Psoas muscle (tissue), 8 donors: ENCODE measurements around the gene SPDYC. TPM values are rescaled to one million over a fixed set of nuclear protein-coding genes. Genes with fewer than 3 reads are reported as not detected.

Experiments
- ATAC-seq, 4 donors: fragments of 200-7000 bp; cut with Tn5 transposase; one replicate each; pipeline ENCODE4 v1.9.1; 2020; ENCODE audit warnings: moderate library complexity in 3 of 4, mild to moderate bottlenecking in 2 of 4
- DNase-seq, 2 donors: peaks; one replicate each; pipeline ENCODE4 v3.0.0-alpha.2; 2020
- H3K27ac ChIP-seq: fragments of 200-600 bp; one replicate; pipeline ENCODE4 v1.8.0; 2022
- H3K27me3 ChIP-seq, 3 donors: fragments of 200-600 bp in 1 of 3; one replicate each; pipeline versions ENCODE4 v1.6.1 to v1.8.0; 2013 to 2022; ENCODE audit warnings: low read length in 2 of 3, mild to moderate bottlenecking in 2 of 3, moderate library complexity in 1 of 3; ENCODE audit not compliant: insufficient read depth in 3 of 3
- H3K36me3 ChIP-seq, 2 donors: fragments of 200-600 bp in 1 of 2; one replicate each; pipeline versions ENCODE4 v1.6.1 to v1.8.0; 2013 to 2022; ENCODE audit warnings: low read depth in 1 of 2, mild to moderate bottlenecking in 1 of 2, moderate library complexity in 1 of 2; ENCODE audit not compliant: insufficient read depth in 1 of 2
- H3K4me1 ChIP-seq: fragments of 200-600 bp; one replicate; pipeline ENCODE4 v1.8.0; 2022
- H3K4me3 ChIP-seq: fragments of 200-600 bp; one replicate; pipeline ENCODE4 v1.8.0; 2022; ENCODE audit warnings: mild to moderate bottlenecking
- H3K9me3 ChIP-seq: fragments of 200-600 bp; one replicate; pipeline ENCODE4 v1.8.0; 2022
- WGBS, 3 donors: extraction: QIAGEN DNeasy Blood & Tissue Kit; methylation state at CpG; one replicate each; pipeline versions ENCODE4 v1.1.6 to v1.1.7; 2013; 5-methylcytosine and 5-hydroxymethylcytosine counted together
- intact Hi-C, 2 donors: fragments of 100-400 bp; cut with DNase I; formaldehyde crosslinking; loops; one replicate each; pipeline versions ENCODE4 v1.11.0 to v1.14.2; 2022
- polyA plus RNA-seq, 3 donors: library from polyadenylated mRNA; stranded (reverse); fragments of 200-250 nt; gene quantifications; one replicate each; pipeline ENCODE4 v1.2.3, GENCODE V29; 2013
- total RNA-seq, 4 donors: library from RNA; stranded (reverse); fragmentation: NEBNext Ultra II Directional in 2 of 4; extraction: Animal tissue kit (Norgen Biotek cat#: 25700) in 2 of 4; gene quantifications; one replicate each; pipeline versions ENCODE4 v1.2.1 to v1.2.4, GENCODE V29; 2021 to 2023
- TF ChIP-seq, protein P1 (sequence below): fragments of 200-600 bp; IDR thresholded peaks from one replicate; pipeline ENCODE4 v1.8.0; 2022; ENCODE audit warnings: antibody characterized with exemption
- donor health status: healthy with polysubstance abuse.
- donor health status: DM: no; HTN: no; CAD: no; lungs with moderate emphysema.
- donor health status: Bipolar disorder and iron deficiency.
- donor health status: healthy.
- donor health status: DM: yes; HTN: yes; CAD: no.
- donor health status: DM: no; HTN: no; CAD: no.
- donor health status: DM: no; HTN: no; CAD: no.
- donor health status: DM: yes; HTN: yes; CAD: no.

Gene SPDYC
- total and polyA plus RNA-seq, 7 donors: not detected

DNA sequence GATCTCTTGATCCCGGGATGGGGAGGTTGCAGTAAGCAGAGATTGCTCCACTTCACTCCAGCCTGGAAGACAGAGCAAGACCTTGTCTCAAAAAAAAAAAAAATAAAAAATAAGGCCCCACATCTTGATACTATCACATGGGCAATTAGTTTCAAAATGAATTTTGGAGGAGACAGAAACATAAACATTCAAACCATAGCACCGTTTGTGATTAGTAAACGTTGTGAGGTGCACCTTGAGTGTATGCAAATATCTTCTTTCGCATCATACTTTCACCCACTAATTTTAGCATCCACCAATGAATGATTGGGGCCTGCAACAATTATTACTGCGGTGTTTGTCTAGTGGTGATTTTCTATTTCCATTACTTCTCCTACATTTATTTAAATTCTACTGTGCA is 11.0 kb upstream of the SPDYC start:
- no peak overlapping the region for H3K27ac ChIP-seq
- no peak for ATAC-seq
- H3K4me3 ChIP-seq: no peak overlapping the region
- H3K27me3 ChIP-seq: no peaks in the 10 kb centered on the region
- no peaks in the 10 kb centered on the region for H3K9me3 ChIP-seq
- WGBS, 3 donors: 75 to 84% (median 75%) methylated on average over 5 of the region's 5 CpGs
- DNase-seq: no peak
- no peaks in the 10 kb centered on the region for H3K36me3 ChIP-seq
- TF ChIP-seq, protein P1, sequence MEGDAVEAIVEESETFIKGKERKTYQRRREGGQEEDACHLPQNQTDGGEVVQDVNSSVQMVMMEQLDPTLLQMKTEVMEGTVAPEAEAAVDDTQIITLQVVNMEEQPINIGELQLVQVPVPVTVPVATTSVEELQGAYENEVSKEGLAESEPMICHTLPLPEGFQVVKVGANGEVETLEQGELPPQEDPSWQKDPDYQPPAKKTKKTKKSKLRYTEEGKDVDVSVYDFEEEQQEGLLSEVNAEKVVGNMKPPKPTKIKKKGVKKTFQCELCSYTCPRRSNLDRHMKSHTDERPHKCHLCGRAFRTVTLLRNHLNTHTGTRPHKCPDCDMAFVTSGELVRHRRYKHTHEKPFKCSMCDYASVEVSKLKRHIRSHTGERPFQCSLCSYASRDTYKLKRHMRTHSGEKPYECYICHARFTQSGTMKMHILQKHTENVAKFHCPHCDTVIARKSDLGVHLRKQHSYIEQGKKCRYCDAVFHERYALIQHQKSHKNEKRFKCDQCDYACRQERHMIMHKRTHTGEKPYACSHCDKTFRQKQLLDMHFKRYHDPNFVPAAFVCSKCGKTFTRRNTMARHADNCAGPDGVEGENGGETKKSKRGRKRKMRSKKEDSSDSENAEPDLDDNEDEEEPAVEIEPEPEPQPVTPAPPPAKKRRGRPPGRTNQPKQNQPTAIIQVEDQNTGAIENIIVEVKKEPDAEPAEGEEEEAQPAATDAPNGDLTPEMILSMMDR: no peak
- intact Hi-C loops: no loop called here
- H3K4me1 ChIP-seq: no peaks in the 10 kb centered on the region

- TF ChIP-seq, protein P1: no peak
- H3K36me3 ChIP-seq: no peaks in the 10 kb centered on the region
- H3K4me1 ChIP-seq: no peaks in the 10 kb centered on the region
- DNase-seq: no peak
- H3K4me3 ChIP-seq: no peak overlapping the region
- no peak for ATAC-seq
- no peak overlapping the region for H3K27ac ChIP-seq
- H3K9me3 ChIP-seq: no peaks in the 10 kb centered on the region
- H3K27me3 ChIP-seq: no peaks in the 10 kb centered on the region
- intact Hi-C loops: no loop called here
- 71 to 79% (median 71%) methylated on average over 3 of the region's 3 CpGs for WGBS, 3 donors
Observed at GRCh38 chr11:65160643-65161042, 9.4 kb upstream of the SPDYC start.

DNA sequence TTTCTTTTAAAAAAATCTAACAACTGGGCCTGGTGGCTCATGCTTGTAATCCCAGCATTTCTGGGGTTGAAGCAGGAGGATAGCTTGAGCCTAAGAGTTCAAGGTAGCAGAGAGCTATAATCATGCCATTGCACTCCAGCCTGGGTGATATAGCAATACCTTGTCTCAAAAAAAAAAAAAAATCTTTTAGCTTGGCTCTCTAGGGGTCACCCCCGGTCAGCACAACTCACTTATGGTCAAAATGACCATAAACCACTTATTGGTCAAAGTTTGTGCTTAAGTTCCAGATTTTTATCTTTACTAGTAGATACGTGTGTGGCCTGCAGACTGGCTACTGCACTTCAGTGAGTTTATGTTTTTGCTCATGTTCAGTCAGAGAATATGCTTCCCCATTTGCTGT is 6.3 kb upstream of the SPDYC start:
- TF ChIP-seq, protein P1: no peak
- H3K27me3 ChIP-seq: no peaks in the 10 kb centered on the region
- 77 to 80% (median 79%) methylated on average over 2 of the region's 2 CpGs for WGBS, 3 donors
- no peaks in the 10 kb centered on the region for H3K9me3 ChIP-seq
- DNase-seq: no peak
- H3K4me3 ChIP-seq: no peak overlapping the region
- H3K36me3 ChIP-seq: no peaks in the 10 kb centered on the region
- no peak overlapping the region for H3K27ac ChIP-seq
- no peak for ATAC-seq
- H3K4me1 ChIP-seq: no peaks in the 10 kb centered on the region
- intact Hi-C loops: no loop called here

DNA sequence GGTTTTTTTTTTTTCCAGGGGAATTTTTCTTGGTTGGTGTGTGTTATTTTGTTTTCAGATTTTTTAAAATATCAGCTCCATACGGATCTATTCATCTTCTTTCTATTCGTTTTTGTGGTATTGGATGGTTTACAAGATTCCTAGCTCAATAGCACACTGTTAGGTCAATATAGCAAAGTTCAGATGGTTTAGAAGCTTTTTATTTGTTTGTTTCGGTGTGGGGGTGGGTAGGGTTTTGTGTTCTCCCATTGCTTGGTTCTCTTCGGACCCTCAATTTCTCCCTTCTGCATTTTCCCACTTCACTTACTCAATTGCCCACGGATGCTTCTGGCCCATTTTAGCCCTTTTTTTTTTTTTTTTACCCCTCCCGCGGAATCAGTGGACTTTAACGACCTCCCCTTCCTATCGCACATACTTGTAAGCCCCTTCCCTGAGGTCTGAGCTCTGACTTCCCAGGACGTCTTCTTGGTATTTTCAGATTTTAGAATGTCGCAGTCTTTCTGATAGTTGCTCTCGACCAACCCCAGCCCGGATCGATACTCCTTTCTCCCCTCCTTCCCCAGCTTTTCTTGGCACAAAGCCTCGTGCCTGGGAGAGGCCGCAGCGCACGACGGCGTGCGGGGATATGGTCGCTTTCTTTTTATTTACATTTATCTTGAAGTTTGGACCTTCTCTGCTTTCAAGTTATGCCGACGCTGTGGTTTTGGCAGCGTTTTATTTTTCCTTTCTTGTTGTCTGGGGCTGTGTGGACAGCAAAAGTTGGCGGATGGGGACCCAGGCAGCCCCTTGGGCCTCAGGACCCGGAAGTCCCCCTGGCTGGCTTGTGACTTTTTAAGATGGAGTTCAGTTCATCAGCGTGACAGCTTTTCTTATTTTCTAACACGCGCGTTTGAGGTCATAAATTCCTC is 4.4 kb upstream of the SPDYC start:
- no peaks in the 10 kb centered on the region for H3K36me3 ChIP-seq
- intact Hi-C loops: no loop called here
- no peaks in the 10 kb centered on the region for H3K9me3 ChIP-seq
- WGBS, 3 donors: 46 to 55% (median 48%) methylated on average over 31 of the region's 31 CpGs
- ATAC-seq (no peak), DNase-seq (no peak)
- H3K27ac ChIP-seq: no peak overlapping the region
- no peaks in the 10 kb centered on the region for H3K27me3 ChIP-seq
- H3K4me3 ChIP-seq: peak overlapping the region; percentile 50
- TF ChIP-seq, protein P1: no peak
- H3K4me1 ChIP-seq: no peaks in the 10 kb centered on the region
